ENCODE measurements around the gene PUM2. TPM values are rescaled to one million over a fixed set of nuclear protein-coding genes. Genes with fewer than 3 reads are reported as not detected.
A peak's percentile ranks its signal among the peaks of the same experiment; 100 is the strongest.

The PUM2 gene
- total and polyA plus RNA-seq, 2 of the 13 experiments (the other 11 are each of a cell fraction or from before 2014, with no cell fraction given): 69.6 to 69.8 TPM

- no peak for FAIRE-seq
- Histone ChIP-seq H3K4me2 (ENCODE audit: low read depth, low read length) (no peak overlapping the region), H3K27me3 (ENCODE audit: control insufficient read depth in 1 of 2, insufficient read depth in 2 of 2, low read length in 2 of 2) (no peaks in the 10 kb centered on the region), H4K20me1 (ENCODE audit: insufficient read depth, low read length) (peaks cover 99% of the 10 kb centered on the region), H3K9me3 (ENCODE audit: low read length) (no peaks in the 10 kb centered on the region), H3K27ac (ENCODE audit: extremely low read length, insufficient read depth, low read length) (no peak overlapping the region), H3K4me3 (replicated peaks in 1 of 3; ENCODE audit: insufficient read depth in 1 of 3, low read depth in 2 of 3, low read length in 3 of 3) (no peak overlapping the region), H3K9ac (ENCODE audit: insufficient read depth, low read depth, low read length) (no peak overlapping the region), H3K4me1 (ENCODE audit: insufficient read depth, low read length) (peaks cover 84% of the 10 kb centered on the region), H3K79me2 (ENCODE audit: insufficient read depth, low read length) (peaks cover 99% of the 10 kb centered on the region), H3K36me3 (replicated peaks in 1 of 2; ENCODE audit: control insufficient read depth in 1 of 2, insufficient read depth in 2 of 2, low read length in 2 of 2) (peaks cover 0 to 3% of the 10 kb centered on the region in 2 experiments; a peak in 3 of 5 replicates), H2AFZ (ENCODE audit: low read length) (no peak overlapping the region)
- in situ Hi-C loops (cut with HindIII; ENCODE audit: extremely low pct_ligation_motif_present, low pct_unique_long_range_greater_than_20kb) (no loop called here), intact Hi-C loops (cut with micrococcal nuclease; ENCODE audit: unreplicated experiment) (no loop called here)
- TF ChIP-seq DBP (CRISPR knock-in tag; IDR thresholded peaks at IDR 0.05; ENCODE audit: not compliant biosample characterization) (no peak), FOSL2 (CRISPR knock-in tag; IDR thresholded peaks at IDR 0.05) (peak; percentile 55)
- POLR2A ChIA-PET: interaction anchor here (0.7 kb wide), 1 partner anchor 10 kb away, joined by 3 read pairs; no protein-coding TSS in a partner anchor
- CTCF ChIA-PET (ENCODE audit: low intra/inter-chr PET ratio, low total read pairs): no interaction called here
- no TSS peak for BruUV-seq (replicated peaks)
- WGBS (ENCODE audit: low lambda C conversion rate): 95% methylated on average over 2 of the region's 2 CpGs
- DNase-seq (ENCODE audit: low spot score): no peak
- no peak for ATAC-seq
Measured at GRCh38 chr2:20343128-20343527, 7.5 kb downstream of the PUM2 start.

DNA sequence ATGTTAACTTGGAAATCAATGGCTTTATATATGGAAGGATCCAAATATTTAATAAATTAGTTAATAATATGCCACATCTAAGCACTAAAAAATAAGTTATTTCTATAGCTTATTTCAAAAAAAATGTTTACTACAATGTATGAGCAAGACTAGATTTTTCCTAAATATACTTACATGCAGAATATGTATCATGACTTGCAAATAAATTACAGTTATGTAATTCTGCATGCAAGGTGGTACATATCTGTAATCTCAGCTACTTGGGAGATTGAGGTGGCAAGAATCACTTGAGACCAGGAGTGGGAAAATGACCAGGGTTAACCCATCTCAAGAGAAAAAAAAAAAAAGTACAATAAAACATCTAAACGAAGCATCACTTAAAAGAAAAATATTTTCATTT is 11.6 kb downstream of the PUM2 start:
- ChIA-PET CTCF (ENCODE audit: low intra/inter-chr PET ratio, low total read pairs) (no interaction called here), POLR2A (no interaction called here)
- ATAC-seq (no peak), FAIRE-seq (no peak), DNase-seq (ENCODE audit: low spot score) (no peak)
- H3K9ac ChIP-seq (ENCODE audit: insufficient read depth, low read depth, low read length): no peak overlapping the region
- H3K4me2 ChIP-seq (ENCODE audit: low read depth, low read length): no peak overlapping the region
- no TSS peak for BruUV-seq (replicated peaks)
- intact Hi-C loops (cut with micrococcal nuclease; ENCODE audit: unreplicated experiment) (no loop called here), in situ Hi-C loops (cut with HindIII; ENCODE audit: extremely low pct_ligation_motif_present, low pct_unique_long_range_greater_than_20kb) (no loop called here)
- no peak overlapping the region for H3K4me3 ChIP-seq (replicated peaks in 1 of 3; ENCODE audit: insufficient read depth in 1 of 3, low read depth in 2 of 3, low read length in 3 of 3)
- peaks cover 100% of the 10 kb centered on the region for H4K20me1 ChIP-seq (ENCODE audit: insufficient read depth, low read length)
- H3K36me3 ChIP-seq (replicated peaks in 1 of 2; ENCODE audit: control insufficient read depth in 1 of 2, insufficient read depth in 2 of 2, low read length in 2 of 2): peaks cover 2 to 3% of the 10 kb centered on the region in 2 experiments; a peak in 4 of 5 replicates
- TF ChIP-seq HOXA5 (CRISPR knock-in tag; IDR thresholded peaks at IDR 0.05) (no peak), MAFF (IDR thresholded peaks at IDR 0.05; ENCODE audit: low read depth, low read length) (0 out of 2 replicates have a peak, but pooled peaks have one; percentile 11), ISL2 (CRISPR knock-in tag; IDR thresholded peaks at IDR 0.05) (no peak), JDP2 (CRISPR knock-in tag; IDR thresholded peaks at IDR 0.05; ENCODE audit: borderline replicate concordance) (no peak), NFE2L2 (IDR thresholded peaks at IDR 0.05; ENCODE audit: low read length) (peak; percentile 44; the same call in 1 of the 2 replicates), MXD4 (CRISPR knock-in tag; IDR thresholded peaks at IDR 0.05) (no peak)
- H3K4me1 ChIP-seq (ENCODE audit: insufficient read depth, low read length): peaks cover 83% of the 10 kb centered on the region
- H3K27ac ChIP-seq (ENCODE audit: extremely low read length, insufficient read depth, low read length): no peak overlapping the region
- H3K79me2 ChIP-seq (ENCODE audit: insufficient read depth, low read length): peaks cover 100% of the 10 kb centered on the region
- H3K9me3 ChIP-seq (ENCODE audit: low read length): no peaks in the 10 kb centered on the region
- 89% methylated on average over 1 of the region's 1 CpG for WGBS (ENCODE audit: low lambda C conversion rate)
- no peaks in the 10 kb centered on the region for H3K27me3 ChIP-seq (ENCODE audit: control insufficient read depth in 1 of 2, insufficient read depth in 2 of 2, low read length in 2 of 2)
- no peak overlapping the region for H2AFZ ChIP-seq (ENCODE audit: low read length)
